OCI-LY3 (cell line): ENCODE measurements around the gene MCU.
"Not testable (repeated sequence)": the region's sequence is repeated elsewhere in the genome, so short reads cannot be mapped to it uniquely, and the experiment has no call there.

Source experiments
- H2AFZ ChIP-seq: fragments of 200-600, 300-600 bp; shearing (Covaris generic); 2 replicates; pipeline ENCODE4 v1.6.0; 2014; ENCODE audit warnings: antibody characterized with exemption, low read depth, low read length
- H3K27ac ChIP-seq: fragments of 200-600, 300-600 bp; sonication (generic); 2 replicates; pipeline ENCODE4 v1.5.1; 2014; ENCODE audit warnings: mild to moderate bottlenecking, low read length, moderate library complexity, mixed read lengths
- H3K27me3 ChIP-seq: fragments of 200-600, 300-600 bp; sonication (generic); 2 replicates; pipeline ENCODE4 v1.6.1; 2014; ENCODE audit warnings: low read depth, low read length, mixed read lengths
- H3K36me3 ChIP-seq: fragments of 200-600, 300-600 bp; sonication (generic); replicated peaks from 2 replicates; pipeline ENCODE3; 2014; ENCODE audit warnings: low read depth, low read length, mixed read lengths
- H3K4me1 ChIP-seq: fragments of 300-600, 200-600 bp; sonication (generic); 2 replicates; pipeline ENCODE4 v1.6.1; 2014; ENCODE audit warnings: low read length, mixed read lengths
- H3K4me2 ChIP-seq: fragments of 200-600, 300-600 bp; sonication (generic); 2 replicates; pipeline ENCODE4 v1.6.1; 2014; ENCODE audit warnings: low read length, mixed read lengths
- H3K4me3 ChIP-seq: fragments of 300-600, 200-600 bp; sonication (generic); 2 replicates; pipeline ENCODE4 v1.5.1; 2014; ENCODE audit warnings: antibody characterized with exemption, mild to moderate bottlenecking, low read length, moderate library complexity
- H3K79me2 ChIP-seq: fragments of 300-600, 200-600 bp; shearing (Covaris generic); 2 replicates; pipeline ENCODE4 v1.6.1; 2014; ENCODE audit warnings: mild to moderate bottlenecking, low read length, mixed read lengths
- H3K9ac ChIP-seq: fragments of 300-600, 200-600 bp; shearing (Covaris generic); 2 replicates; pipeline ENCODE4 v1.6.0; 2014; ENCODE audit warnings: mild to moderate bottlenecking, low read length, moderate library complexity
- H3K9me3 ChIP-seq: fragments of 200-600, 300-600 bp; shearing (Covaris generic); 2 replicates; pipeline ENCODE4 v1.6.1; 2014; ENCODE audit warnings: low read length, mixed read lengths; ENCODE audit not compliant: insufficient read depth
- H4K20me1 ChIP-seq: fragments of 200-600, 300-600 bp; sonication (generic); 2 replicates; pipeline ENCODE4 v1.6.1; 2016; ENCODE audit warnings: low read length, mixed read lengths; ENCODE audit not compliant: insufficient read depth
- EZH2phosphoT487 ChIP-seq: fragments of 200-600 bp; shearing (Covaris generic); IDR thresholded peaks from 2 replicates; pipeline ENCODE4 v1.6.1; 2018; ENCODE audit warnings: antibody characterized with exemption, mixed run types, low read depth
- TF ChIP-seq, protein P1 (sequence below): fragments of 200-600, 300-600 bp; sonication (generic); IDR thresholded peaks from 2 replicates; pipeline ENCODE4 v1.5.1; 2014; ENCODE audit warnings: antibody characterized with exemption, low read length, low read depth

Gene MCU

DNA sequence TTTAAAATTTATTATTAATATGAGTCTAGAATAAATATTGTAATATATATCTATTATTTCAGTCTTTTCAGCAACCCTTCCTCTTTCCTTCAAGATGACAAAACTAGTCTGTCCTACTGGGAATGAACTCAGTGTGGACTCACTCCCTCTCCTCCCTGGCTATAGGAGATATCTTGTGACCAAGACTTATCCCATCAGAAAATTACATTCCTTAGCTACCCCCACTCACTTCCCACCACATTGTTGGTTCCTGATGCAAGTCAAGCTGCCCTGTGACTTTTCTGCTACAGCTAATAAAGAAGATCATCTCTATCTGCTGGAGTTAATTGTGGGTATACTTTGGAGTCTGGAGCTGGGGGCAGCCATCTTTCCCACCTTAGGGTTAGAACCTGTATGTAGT is 28.0 kb upstream of the MCU start:
- Histone ChIP-seq H3K27ac (no peak overlapping the region), H3K4me3 (no peak overlapping the region), H3K9me3 (no peaks in the 10 kb centered on the region), H2AFZ (no peak overlapping the region), H3K36me3 (no peaks in the 10 kb centered on the region), H3K27me3 (no peaks in the 10 kb centered on the region), H3K4me2 (no peak overlapping the region), H3K9ac (no peak overlapping the region), H3K79me2 (no peaks in the 10 kb centered on the region), H3K4me1 (no peaks in the 10 kb centered on the region), H4K20me1 (no peaks in the 10 kb centered on the region)
- no peak for TF ChIP-seq EZH2phosphoT487
- TF ChIP-seq, protein P1, sequence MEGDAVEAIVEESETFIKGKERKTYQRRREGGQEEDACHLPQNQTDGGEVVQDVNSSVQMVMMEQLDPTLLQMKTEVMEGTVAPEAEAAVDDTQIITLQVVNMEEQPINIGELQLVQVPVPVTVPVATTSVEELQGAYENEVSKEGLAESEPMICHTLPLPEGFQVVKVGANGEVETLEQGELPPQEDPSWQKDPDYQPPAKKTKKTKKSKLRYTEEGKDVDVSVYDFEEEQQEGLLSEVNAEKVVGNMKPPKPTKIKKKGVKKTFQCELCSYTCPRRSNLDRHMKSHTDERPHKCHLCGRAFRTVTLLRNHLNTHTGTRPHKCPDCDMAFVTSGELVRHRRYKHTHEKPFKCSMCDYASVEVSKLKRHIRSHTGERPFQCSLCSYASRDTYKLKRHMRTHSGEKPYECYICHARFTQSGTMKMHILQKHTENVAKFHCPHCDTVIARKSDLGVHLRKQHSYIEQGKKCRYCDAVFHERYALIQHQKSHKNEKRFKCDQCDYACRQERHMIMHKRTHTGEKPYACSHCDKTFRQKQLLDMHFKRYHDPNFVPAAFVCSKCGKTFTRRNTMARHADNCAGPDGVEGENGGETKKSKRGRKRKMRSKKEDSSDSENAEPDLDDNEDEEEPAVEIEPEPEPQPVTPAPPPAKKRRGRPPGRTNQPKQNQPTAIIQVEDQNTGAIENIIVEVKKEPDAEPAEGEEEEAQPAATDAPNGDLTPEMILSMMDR: no peak

GRCh38 chr10:72665925-72666324 is 26.0 kb upstream of the MCU start:
- Histone ChIP-seq H3K36me3 (no peaks in the 10 kb centered on the region), H4K20me1 (no peaks in the 10 kb centered on the region), H3K4me2 (no peak overlapping the region), H3K79me2 (no peaks in the 10 kb centered on the region), H3K9ac (no peak overlapping the region), H3K27me3 (no peaks in the 10 kb centered on the region), H3K4me3 (no peak overlapping the region), H2AFZ (no peak overlapping the region), H3K9me3 (no peaks in the 10 kb centered on the region), H3K27ac (no peak overlapping the region), H3K4me1 (no peaks in the 10 kb centered on the region)
- TF ChIP-seq, protein P1: no peak
- no peak for TF ChIP-seq EZH2phosphoT487

- Histone ChIP-seq H3K9me3 (no peaks in the 10 kb centered on the region), H3K4me3 (no peak overlapping the region), H3K9ac (no peak overlapping the region), H3K27ac (no peak overlapping the region), H3K4me2 (no peak overlapping the region), H4K20me1 (no peaks in the 10 kb centered on the region), H3K4me1 (no peaks in the 10 kb centered on the region), H2AFZ (no peak overlapping the region), H3K27me3 (no peaks in the 10 kb centered on the region), H3K36me3 (no peaks in the 10 kb centered on the region), H3K79me2 (no peaks in the 10 kb centered on the region)
- TF ChIP-seq EZH2phosphoT487: no peak
- TF ChIP-seq, protein P1: no peak
Observed at GRCh38 chr10:72667207-72667864, 24.6 kb upstream of the MCU start.

DNA sequence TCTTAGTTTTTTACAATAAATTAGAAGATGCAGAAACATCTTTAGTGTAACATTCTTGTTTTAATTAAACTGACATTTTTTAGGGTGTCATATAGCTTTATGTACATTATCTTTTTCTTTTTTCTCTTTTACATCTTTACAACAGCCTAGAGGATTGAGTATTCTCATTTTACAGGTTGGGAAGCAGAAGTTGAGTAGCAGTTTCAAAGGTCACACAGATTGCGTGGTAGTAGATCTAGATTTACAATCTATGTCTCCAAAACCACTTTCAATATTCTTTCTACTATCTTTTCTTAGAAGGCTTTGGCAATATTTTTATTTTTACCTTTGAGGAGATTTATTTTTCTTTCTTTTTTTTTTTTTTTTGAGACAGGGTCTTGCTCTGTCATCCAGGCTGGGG is 18.7 kb upstream of the MCU start:
- TF ChIP-seq, protein P1: no peak
- no peak for TF ChIP-seq EZH2phosphoT487
- Histone ChIP-seq H3K27me3 (no peaks in the 10 kb centered on the region), H3K9me3 (no peaks in the 10 kb centered on the region), H3K27ac (no peak overlapping the region), H3K36me3 (no peaks in the 10 kb centered on the region), H2AFZ (no peak overlapping the region), H3K4me1 (peaks cover 12% of the 10 kb centered on the region), H3K79me2 (no peaks in the 10 kb centered on the region), H4K20me1 (no peaks in the 10 kb centered on the region), H3K9ac (no peak overlapping the region), H3K4me3 (no peak overlapping the region), H3K4me2 (no peak overlapping the region)

DNA sequence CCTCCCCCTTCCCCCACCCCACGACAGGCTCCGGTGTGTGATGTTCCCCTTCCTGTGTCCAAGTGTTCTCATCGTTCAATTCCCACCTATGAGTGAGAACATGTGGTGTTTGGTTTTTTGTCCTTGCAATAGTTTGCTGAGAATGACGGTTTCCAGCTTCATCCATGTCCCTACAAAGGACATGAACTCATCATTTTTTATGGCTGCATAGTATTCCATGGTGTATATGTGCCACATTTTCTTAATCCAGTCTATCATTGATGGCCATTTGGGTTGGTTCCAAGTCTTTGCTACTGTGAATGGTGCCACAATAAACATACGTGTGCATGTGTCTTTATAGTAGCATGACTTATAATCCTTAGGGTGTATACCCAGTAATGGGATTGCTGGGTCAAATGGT is 17.8 kb upstream of the MCU start:
- not testable (repeated sequence) for H3K4me3 ChIP-seq, H3K9me3 ChIP-seq, H3K4me2 ChIP-seq, H4K20me1 ChIP-seq, H3K79me2 ChIP-seq, H3K27ac ChIP-seq, H3K27me3 ChIP-seq, H3K36me3 ChIP-seq, H3K9ac ChIP-seq, H2AFZ ChIP-seq
- H3K4me1 ChIP-seq: peaks cover 12% of the 10 kb centered on the region
